ENCODE data around the gene PRAMEF18. TPM values are rescaled to one million over a fixed set of nuclear protein-coding genes. Genes with fewer than 3 reads are reported as not detected.
"Not testable (repeated sequence)": the region's sequence is repeated elsewhere in the genome, so short reads cannot be mapped to it uniquely, and the experiment has no call there.

PRAMEF18 gene
- polyA plus RNA-seq, 12 donors: not detected

DNA sequence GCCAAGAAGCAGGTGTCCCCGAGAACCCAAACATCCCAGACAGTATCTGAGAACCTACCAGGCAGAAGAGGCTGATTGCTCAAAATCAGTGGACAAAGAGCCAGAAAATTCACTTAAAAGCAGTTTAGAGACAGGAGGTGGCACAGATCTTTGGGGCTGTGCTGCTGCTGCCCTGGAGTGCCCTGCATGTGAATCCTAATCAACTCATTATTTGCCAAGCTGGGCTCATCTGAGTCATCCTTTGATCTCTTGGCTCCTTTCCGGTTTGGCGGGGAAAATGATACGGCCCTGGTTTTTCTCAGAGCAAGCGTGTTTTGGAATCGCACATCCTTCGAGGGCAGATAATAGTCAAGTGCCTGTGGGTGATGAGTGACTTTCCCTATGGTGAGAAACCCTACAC, 9.3 kb downstream of the PRAMEF18 start:
- not testable (repeated sequence) for DNase-seq

DNA sequence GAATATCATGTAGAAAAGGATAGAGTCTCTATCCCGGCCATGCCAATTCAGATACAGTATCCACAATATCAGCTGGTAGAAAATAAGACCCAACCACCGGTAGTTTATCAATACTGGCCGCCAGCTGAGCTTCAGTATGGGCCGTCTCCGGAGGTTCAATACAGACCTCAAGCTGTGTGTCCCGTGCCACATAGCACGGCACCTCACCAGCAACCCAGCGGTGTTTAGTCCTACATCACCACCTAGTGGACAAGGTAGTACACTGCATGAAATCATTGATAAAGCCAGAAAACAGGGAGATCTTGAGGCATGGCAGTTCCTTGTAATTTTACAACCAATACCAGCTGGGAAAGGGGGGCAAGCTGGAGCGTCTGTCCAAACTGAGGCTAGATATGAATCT, 17.2 kb downstream of the PRAMEF18 start:
- DNase-seq: not testable (repeated sequence)

DNA sequence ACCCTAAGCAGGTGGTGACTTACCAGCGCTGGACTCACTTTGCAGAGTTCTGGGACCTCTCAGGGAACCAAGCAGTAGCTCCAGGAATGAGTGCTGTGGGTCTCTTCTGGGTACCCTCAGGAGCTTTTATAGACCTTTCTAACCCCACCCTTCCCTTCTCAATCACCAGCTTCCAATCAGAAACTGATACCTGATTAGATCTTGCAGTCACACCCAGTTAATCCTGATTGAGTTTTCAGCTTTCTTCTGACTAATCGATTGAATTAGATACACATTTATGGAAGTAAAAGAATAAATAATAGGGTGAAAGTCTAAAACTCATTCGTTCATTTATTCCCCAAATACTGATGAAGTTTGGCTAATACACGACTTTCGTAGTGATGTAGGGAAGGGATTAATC, 24.6 kb downstream of the PRAMEF18 start, which contains the start of gene PRAMEF13:
PRAMEF13 (minus strand) TSS at position 101 of the 400 bp plus-strand sequence. CDS start 1,820 bp downstream, outside the sequence.
- not testable (repeated sequence) for DNase-seq

Other genes starting within 250 kb of the PRAMEF18 start
- gene PRAMEF27, start 169.6 kb downstream of the PRAMEF18 start, polyA plus RNA-seq (ENCODE audit: insufficient read length in 12 of 12): not detected
- not detected for gene HNRNPCL3, start 165.4 kb downstream of the PRAMEF18 start, polyA plus RNA-seq (ENCODE audit: insufficient read length in 12 of 12)
- not detected for gene PRAMEF25, start 155.4 kb downstream of the PRAMEF18 start, polyA plus RNA-seq (ENCODE audit: insufficient read length in 12 of 12)
- under 1 TPM in 1 of 12 donors, not detected in 11; 0.34 TPM for gene HNRNPCL2, start 109.3 kb downstream of the PRAMEF18 start, polyA plus RNA-seq (ENCODE audit: insufficient read length in 12 of 12)
- gene PRAMEF26, start 70.1 kb downstream of the PRAMEF18 start, polyA plus RNA-seq (ENCODE audit: insufficient read length in 12 of 12): not detected
- gene HNRNPCL4, start 60.5 kb downstream of the PRAMEF18 start, polyA plus RNA-seq (ENCODE audit: insufficient read length in 12 of 12): under 1 TPM in 1 of 12 donors, not detected in 11; 0.24 TPM
- gene PRAMEF9, start 54.3 kb downstream of the PRAMEF18 start, polyA plus RNA-seq (ENCODE audit: insufficient read length in 12 of 12): not detected
- not detected for gene PRAMEF13, start 24.7 kb downstream of the PRAMEF18 start, polyA plus RNA-seq (ENCODE audit: insufficient read length in 12 of 12)
- gene PRAMEF5, start 28.0 kb upstream of the PRAMEF18 start, polyA plus RNA-seq (ENCODE audit: insufficient read length in 12 of 12): not detected
- not detected for gene PRAMEF8, start 59.0 kb upstream of the PRAMEF18 start, polyA plus RNA-seq (ENCODE audit: insufficient read length in 12 of 12)
- gene PRAMEF33, start 77.4 kb upstream of the PRAMEF18 start, polyA plus RNA-seq (ENCODE audit: insufficient read length in 12 of 12): not detected
- gene PRAMEF15, start 89.4 kb upstream of the PRAMEF18 start, polyA plus RNA-seq (ENCODE audit: insufficient read length in 12 of 12): not detected
- gene PRAMEF14, start 121.0 kb upstream of the PRAMEF18 start, polyA plus RNA-seq (ENCODE audit: insufficient read length in 12 of 12): not detected
- gene PRAMEF19, start 145.8 kb upstream of the PRAMEF18 start, polyA plus RNA-seq (ENCODE audit: insufficient read length in 12 of 12): not detected
- not detected for gene PRAMEF17, start 163.5 kb upstream of the PRAMEF18 start, polyA plus RNA-seq (ENCODE audit: insufficient read length in 12 of 12)
- gene PRAMEF20, start 184.3 kb upstream of the PRAMEF18 start, polyA plus RNA-seq (ENCODE audit: insufficient read length in 12 of 12): under 1 TPM in 1 of 12 donors, not detected in 11; 0.16 TPM

Data from muscle of arm (tissue), 12 donors.